Gastroesophageal sphincter (tissue), 3 donors: ENCODE data around the gene TNNI3K.

Experiments
- CTCF ChIP-seq, 4 experiments: fragments of 200-600 bp in 2 of 4; fragments of 450-650 bp in 2 of 4; sonication (generic) in 1 of 4; IDR thresholded peaks; one replicate each; pipeline ENCODE4 v1.5.1; 2017 to 2019; ENCODE audit warnings: antibody characterized with exemption in 4 of 4, mild to moderate bottlenecking in 2 of 4, moderate library complexity in 2 of 4
- POLR2AphosphoS5 ChIP-seq: sonication (generic); formaldehyde crosslinking; IDR thresholded peaks from one replicate; pipeline ENCODE4 v1.6.1; 2017; ENCODE audit warnings: antibody characterized with exemption

- TF ChIP-seq CTCF (IDR thresholded peaks at IDR 0.05) (no peak), POLR2AphosphoS5 (no peak)
These were observed 348.2 kb downstream of the TNNI3K start for GRCh38 chr1:74583397-74583796.
